Measurements from ENCODE around the gene LDLRAD3.

The LDLRAD3 gene

DNA sequence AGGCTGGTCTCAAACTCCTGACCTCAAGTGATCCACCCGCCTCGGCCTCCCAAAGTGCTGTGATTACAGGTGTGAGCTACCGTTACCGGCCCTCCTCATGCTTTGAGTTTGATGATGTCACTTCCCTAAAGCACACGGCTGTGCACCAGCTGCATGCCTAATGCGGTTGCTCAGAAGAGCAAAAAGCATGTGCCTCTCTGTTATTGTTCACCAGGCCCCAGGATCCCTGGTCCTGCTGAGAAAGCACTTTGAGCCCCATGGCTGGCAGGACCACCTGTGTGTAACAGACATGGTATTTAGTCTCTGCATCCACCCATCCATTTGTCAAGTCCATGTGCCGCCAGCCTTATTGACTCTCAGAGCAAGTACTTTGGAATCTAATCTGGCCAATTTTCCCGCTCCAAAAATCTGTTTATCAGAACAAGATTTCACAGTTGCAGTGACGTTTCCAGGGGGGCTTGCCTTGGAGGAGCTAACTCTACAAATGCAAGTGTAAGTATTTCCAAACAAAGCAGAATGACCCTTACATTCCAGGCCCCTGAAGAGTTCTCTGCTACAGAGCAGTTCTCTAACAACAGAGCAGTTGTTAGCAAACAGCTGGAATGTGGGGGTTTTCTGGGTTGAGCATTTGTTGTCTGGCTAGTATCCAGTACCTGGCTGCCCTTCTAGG is 89.4 kb downstream of the LDLRAD3 start:
- TF ChIP-seq TOX (CRISPR knock-in tag; IDR thresholded peaks at IDR 0.05; ENCODE audit: borderline replicate concordance) (no peak), ZFP3 (CRISPR knock-in tag; IDR thresholded peaks at IDR 0.05) (no peak), ARNTL (CRISPR knock-in tag; IDR thresholded peaks at IDR 0.05; ENCODE audit: borderline replicate concordance, low read depth) (no peak), ZNF70 (CRISPR knock-in tag; IDR thresholded peaks at IDR 0.05) (no peak), ZFP30 (CRISPR knock-in tag; IDR thresholded peaks at IDR 0.05) (no peak), TCF4 (CRISPR knock-in tag; IDR thresholded peaks at IDR 0.05; ENCODE audit: borderline replicate concordance) (no peak), OSR1 (CRISPR knock-in tag; IDR thresholded peaks at IDR 0.05) (no peak), ZNF8 (CRISPR knock-in tag; IDR thresholded peaks at IDR 0.05) (no peak), SNAI2 (CRISPR knock-in tag; IDR thresholded peaks at IDR 0.05) (no peak), ZC3H10 (CRISPR knock-in tag; IDR thresholded peaks at IDR 0.05) (no peak)
- TF ChIP-seq, protein P1, sequence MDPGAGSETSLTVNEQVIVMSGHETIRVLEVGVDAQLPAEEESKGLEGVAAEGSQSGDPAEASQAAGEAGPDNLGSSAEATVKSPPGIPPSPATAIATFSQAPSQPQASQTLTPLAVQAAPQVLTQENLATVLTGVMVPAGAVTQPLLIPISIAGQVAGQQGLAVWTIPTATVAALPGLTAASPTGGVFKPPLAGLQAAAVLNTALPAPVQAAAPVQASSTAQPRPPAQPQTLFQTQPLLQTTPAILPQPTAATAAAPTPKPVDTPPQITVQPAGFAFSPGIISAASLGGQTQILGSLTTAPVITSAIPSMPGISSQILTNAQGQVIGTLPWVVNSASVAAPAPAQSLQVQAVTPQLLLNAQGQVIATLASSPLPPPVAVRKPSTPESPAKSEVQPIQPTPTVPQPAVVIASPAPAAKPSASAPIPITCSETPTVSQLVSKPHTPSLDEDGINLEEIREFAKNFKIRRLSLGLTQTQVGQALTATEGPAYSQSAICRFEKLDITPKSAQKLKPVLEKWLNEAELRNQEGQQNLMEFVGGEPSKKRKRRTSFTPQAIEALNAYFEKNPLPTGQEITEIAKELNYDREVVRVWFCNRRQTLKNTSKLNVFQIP (CRISPR knock-in tag; IDR thresholded peaks at IDR 0.05; ENCODE audit: borderline replicate concordance, low read depth) = no peak
- TF ChIP-seq, protein P2, sequence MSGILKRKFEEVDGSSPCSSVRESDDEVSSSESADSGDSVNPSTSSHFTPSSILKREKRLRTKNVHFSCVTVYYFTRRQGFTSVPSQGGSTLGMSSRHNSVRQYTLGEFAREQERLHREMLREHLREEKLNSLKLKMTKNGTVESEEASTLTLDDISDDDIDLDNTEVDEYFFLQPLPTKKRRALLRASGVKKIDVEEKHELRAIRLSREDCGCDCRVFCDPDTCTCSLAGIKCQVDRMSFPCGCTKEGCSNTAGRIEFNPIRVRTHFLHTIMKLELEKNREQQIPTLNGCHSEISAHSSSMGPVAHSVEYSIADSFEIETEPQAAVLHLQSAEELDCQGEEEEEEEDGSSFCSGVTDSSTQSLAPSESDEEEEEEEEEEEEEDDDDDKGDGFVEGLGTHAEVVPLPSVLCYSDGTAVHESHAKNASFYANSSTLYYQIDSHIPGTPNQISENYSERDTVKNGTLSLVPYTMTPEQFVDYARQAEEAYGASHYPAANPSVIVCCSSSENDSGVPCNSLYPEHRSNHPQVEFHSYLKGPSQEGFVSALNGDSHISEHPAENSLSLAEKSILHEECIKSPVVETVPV (CRISPR knock-in tag; IDR thresholded peaks at IDR 0.05) = no peak
- ATAC-seq = no peak

DNA sequence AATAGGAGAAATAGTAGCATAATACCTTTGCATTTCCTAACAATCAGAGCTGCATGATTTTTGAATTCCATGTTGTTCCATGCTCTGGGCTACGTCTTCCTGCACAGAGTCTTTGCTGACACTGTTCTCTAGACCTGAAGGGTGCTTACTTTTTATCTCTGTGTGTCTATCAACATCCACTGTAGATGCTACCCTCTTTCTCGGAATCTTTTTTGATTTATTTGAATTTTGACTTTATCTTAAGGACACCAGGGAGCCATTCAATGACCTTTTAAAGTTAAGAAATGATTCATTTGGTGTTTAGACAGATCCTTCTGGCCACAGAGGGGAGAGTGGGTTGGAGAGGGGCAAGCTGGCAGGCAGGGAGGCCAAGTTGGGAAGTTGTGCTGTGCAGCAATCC is 90.1 kb downstream of the LDLRAD3 start:
- no peak for ATAC-seq
- TF ChIP-seq ZNF565 (CRISPR knock-in tag; conservative IDR thresholded peaks at IDR 0.05; ENCODE audit: low read depth) = no peak
- no peak for TF ChIP-seq CSDC2 (CRISPR knock-in tag; IDR thresholded peaks at IDR 0.05)
- no peak for TF ChIP-seq RARB (CRISPR knock-in tag; IDR thresholded peaks at IDR 0.05)
- no peak for TF ChIP-seq ZFP3 (CRISPR knock-in tag; IDR thresholded peaks at IDR 0.05)
- no peak for TF ChIP-seq ESRRG (CRISPR knock-in tag; IDR thresholded peaks at IDR 0.05)
- TF ChIP-seq TCF4 (CRISPR knock-in tag; IDR thresholded peaks at IDR 0.05; ENCODE audit: borderline replicate concordance) = no peak
- TF ChIP-seq, protein P1 (CRISPR knock-in tag; IDR thresholded peaks at IDR 0.05; ENCODE audit: borderline replicate concordance, low read depth) = no peak
- TF ChIP-seq, protein P3, sequence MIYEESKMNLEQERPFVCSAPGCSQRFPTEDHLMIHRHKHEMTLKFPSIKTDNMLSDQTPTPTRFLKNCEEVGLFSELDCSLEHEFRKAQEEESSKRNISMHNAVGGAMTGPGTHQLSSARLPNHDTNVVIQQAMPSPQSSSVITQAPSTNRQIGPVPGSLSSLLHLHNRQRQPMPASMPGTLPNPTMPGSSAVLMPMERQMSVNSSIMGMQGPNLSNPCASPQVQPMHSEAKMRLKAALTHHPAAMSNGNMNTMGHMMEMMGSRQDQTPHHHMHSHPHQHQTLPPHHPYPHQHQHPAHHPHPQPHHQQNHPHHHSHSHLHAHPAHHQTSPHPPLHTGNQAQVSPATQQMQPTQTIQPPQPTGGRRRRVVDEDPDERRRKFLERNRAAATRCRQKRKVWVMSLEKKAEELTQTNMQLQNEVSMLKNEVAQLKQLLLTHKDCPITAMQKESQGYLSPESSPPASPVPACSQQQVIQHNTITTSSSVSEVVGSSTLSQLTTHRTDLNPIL (CRISPR knock-in tag; IDR thresholded peaks at IDR 0.05; ENCODE audit: low read depth) = no peak
- no peak for TF ChIP-seq ZFP30 (CRISPR knock-in tag; IDR thresholded peaks at IDR 0.05)

DNA sequence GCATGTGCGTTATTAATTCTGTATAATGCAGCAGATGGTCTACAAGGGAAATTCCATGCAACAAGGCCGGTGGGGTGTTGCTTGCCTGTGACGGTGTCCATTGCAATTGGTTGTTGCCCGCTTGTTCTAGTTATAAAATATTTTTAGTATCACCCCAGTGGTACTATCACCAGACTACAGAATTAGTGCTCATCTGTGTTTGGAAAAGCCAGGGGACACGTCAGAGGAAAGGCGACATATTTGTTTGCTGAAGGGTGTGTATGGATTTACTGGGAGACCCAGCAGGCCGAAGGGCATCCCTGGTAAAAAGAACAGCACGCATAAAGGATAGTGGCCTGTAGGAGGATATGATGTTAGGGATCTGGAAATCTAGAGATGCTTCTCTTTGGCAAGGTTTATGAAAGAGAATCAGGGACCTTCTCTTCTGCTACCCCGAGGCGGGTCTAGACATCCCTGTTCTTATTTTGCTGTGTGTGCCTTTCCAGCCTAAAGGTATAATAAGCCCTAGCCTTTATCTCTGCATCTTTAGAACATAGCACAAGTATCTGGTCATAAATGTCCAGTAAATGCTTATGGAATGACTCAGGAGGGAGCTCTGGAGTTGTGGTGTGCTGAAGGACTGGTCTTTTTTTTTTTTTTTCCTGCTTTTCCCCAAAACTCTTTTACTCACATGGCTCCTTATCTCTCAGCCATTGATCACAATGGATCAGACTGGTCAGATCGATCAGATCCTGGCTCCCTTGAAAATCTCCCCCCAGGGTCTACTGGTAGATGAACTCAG is 90.9 kb downstream of the LDLRAD3 start:
- TF ChIP-seq, protein P4, sequence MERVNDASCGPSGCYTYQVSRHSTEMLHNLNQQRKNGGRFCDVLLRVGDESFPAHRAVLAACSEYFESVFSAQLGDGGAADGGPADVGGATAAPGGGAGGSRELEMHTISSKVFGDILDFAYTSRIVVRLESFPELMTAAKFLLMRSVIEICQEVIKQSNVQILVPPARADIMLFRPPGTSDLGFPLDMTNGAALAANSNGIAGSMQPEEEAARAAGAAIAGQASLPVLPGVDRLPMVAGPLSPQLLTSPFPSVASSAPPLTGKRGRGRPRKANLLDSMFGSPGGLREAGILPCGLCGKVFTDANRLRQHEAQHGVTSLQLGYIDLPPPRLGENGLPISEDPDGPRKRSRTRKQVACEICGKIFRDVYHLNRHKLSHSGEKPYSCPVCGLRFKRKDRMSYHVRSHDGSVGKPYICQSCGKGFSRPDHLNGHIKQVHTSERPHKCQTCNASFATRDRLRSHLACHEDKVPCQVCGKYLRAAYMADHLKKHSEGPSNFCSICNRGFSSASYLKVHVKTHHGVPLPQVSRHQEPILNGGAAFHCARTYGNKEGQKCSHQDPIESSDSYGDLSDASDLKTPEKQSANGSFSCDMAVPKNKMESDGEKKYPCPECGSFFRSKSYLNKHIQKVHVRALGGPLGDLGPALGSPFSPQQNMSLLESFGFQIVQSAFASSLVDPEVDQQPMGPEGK (CRISPR knock-in tag; IDR thresholded peaks at IDR 0.05; ENCODE audit: borderline replicate concordance) = no peak
- peak; percentile 49; the same call in 1 of the 2 replicates for TF ChIP-seq ISL1 (CRISPR knock-in tag; IDR thresholded peaks at IDR 0.05)
- peak; percentile 98 for ATAC-seq

DNA sequence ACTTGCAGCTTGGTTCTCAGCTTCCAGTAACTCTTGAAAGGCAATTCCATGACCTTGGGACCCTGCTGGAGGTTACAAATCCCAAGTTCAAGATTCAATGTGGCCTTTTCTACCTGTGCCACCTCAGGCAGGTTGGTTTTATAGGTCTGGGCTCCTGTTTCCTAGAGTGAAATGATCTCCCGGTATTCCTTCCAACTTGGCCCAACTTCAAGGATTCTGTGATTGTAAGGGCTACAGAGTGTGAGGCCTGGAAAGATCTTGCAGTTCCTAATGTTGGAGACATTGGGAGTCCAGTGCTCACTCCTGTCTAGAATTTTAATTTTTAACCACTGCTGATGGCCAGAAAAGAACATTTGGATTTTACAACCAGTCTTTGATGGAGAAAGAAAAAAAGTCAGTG is 91.6 kb downstream of the LDLRAD3 start:
- ATAC-seq = no peak
- TF ChIP-seq TCF4 (CRISPR knock-in tag; IDR thresholded peaks at IDR 0.05; ENCODE audit: borderline replicate concordance) (no peak), ARNTL (CRISPR knock-in tag; IDR thresholded peaks at IDR 0.05; ENCODE audit: borderline replicate concordance, low read depth) (no peak), ZC3H10 (CRISPR knock-in tag; IDR thresholded peaks at IDR 0.05) (no peak), ESRRG (CRISPR knock-in tag; IDR thresholded peaks at IDR 0.05) (no peak)
- TF ChIP-seq, protein P4 (CRISPR knock-in tag; IDR thresholded peaks at IDR 0.05; ENCODE audit: borderline replicate concordance) = no peak
- TF ChIP-seq, protein P3 (CRISPR knock-in tag; IDR thresholded peaks at IDR 0.05; ENCODE audit: low read depth) = no peak

Data from SK-N-SH treated with all-trans-retinoic acid at 6 μM for 48 hours (cell line).